ENCODE measurements around the gene UBE2F. TPM values are rescaled to one million over a fixed set of nuclear protein-coding genes. Genes with fewer than 3 reads are reported as not detected.

Gene UBE2F
- total RNA-seq, 1 experiment from 2014 or later, result 62.1 TPM

GRCh38 chr2:237951878-237952277 is 14.9 kb upstream of the UBE2F start:
- Histone ChIP-seq H3K14ac (ENCODE audit: insufficient read depth, low read length) (no peak overlapping the region), H3K9ac (ENCODE audit: extremely low read depth, insufficient read length, low read length) (no peak overlapping the region), H3K18ac (ENCODE audit: insufficient read length, low read depth, low read length) (no peak overlapping the region), H3K79me2 (ENCODE audit: insufficient read depth, low read length) (no peaks in the 10 kb centered on the region), H3K27ac (ENCODE audit: insufficient read length, low read depth, low read length) (no peak overlapping the region), H2BK12ac (ENCODE audit: insufficient read length, low read depth, low read length) (no peak overlapping the region), H3K4me1 (ENCODE audit: insufficient read depth, low read length) (no peaks in the 10 kb centered on the region), H3K79me1 (ENCODE audit: insufficient read depth, low read depth, low read length, poor library complexity, severe bottlenecking) (no peaks in the 10 kb centered on the region), H2BK5ac (ENCODE audit: insufficient read length, low read length) (no peak overlapping the region), H3K4me2 (ENCODE audit: insufficient read depth, insufficient read length, low read length) (no peak overlapping the region), H4K5ac (ENCODE audit: insufficient read length, low read depth, low read length) (no peak overlapping the region), H2AFZ (ENCODE audit: low read length) (no peak overlapping the region), H3K9me3 (ENCODE audit: control insufficient read depth, low read depth, low read length) (no peaks in the 10 kb centered on the region), H2BK20ac (ENCODE audit: low read depth, low read length, poor library complexity, severe bottlenecking) (no peak overlapping the region), H4K8ac (replicated peaks; ENCODE audit: insufficient read length, low read depth, low read length) (no peak overlapping the region), H4K20me1 (ENCODE audit: control insufficient read depth, insufficient read depth, insufficient read length) (peaks cover 4% of the 10 kb centered on the region), H2BK120ac (ENCODE audit: low read depth, low read length, poor library complexity, severe bottlenecking) (no peak overlapping the region), H3K4ac (ENCODE audit: low read depth, low read length) (no peak overlapping the region), H3K23ac (ENCODE audit: insufficient read length, low read depth, low read length) (no peak overlapping the region), H3K56ac (ENCODE audit: insufficient read length, low read depth, low read length) (no peak overlapping the region), H2BK15ac (ENCODE audit: low read depth, low read length) (no peak overlapping the region), H2AK5ac (ENCODE audit: insufficient read length, low read length) (no peak overlapping the region), H4K91ac (ENCODE audit: insufficient read length, low read depth, low read length) (no peak overlapping the region), H3T11ph (ENCODE audit: low read length) (no peak overlapping the region), H3K23me2 (ENCODE audit: insufficient read length, low read depth, low read length, poor library complexity, severe bottlenecking) (no peaks in the 10 kb centered on the region), H3K27me3 (ENCODE audit: insufficient read depth, low read length) (no peaks in the 10 kb centered on the region; the same call in 1 of the 2 replicates)
- no peak for TF ChIP-seq CTCF (conservative IDR thresholded peaks at IDR 0.05)
- H3K36me3 Mint-ChIP-seq (ENCODE audit: insufficient read depth in 1 of 3, low read depth in 3 of 3), result no peaks in the 10 kb centered on the region
- H3K27ac Mint-ChIP-seq, result no peak overlapping the region
- peaks cover 22% of the 10 kb centered on the region for H3K27me3 Mint-ChIP-seq (ENCODE audit: low read depth)
- H3K4me3 Mint-ChIP-seq, result no peak overlapping the region
- DNase-seq, result no peak
- H3K9me3 Mint-ChIP-seq, result peaks cover 6 to 7% of the 10 kb centered on the region in 2 experiments; a peak in 3 of 5 replicates
- 0 out of 4 replicates have a peak, but pooled peaks cover 0 to 2% of the 10 kb centered on the region in 2 experiments for H3K4me1 Mint-ChIP-seq
- no CpG with 5 or more reads among the region's 3 CpGs for WGBS (ENCODE audit: extremely low coverage, insufficient read length, low lambda C conversion rate)

Measured in H9 (cell line).